AML-193 (cell line): ENCODE data around the gene UNC93B1.
"Not testable (repeated sequence)": the region's sequence is repeated elsewhere in the genome, so short reads cannot be mapped to it uniquely, and the experiment has no call there.

Experiments
- DNase-seq, 2 experiments: peaks; one replicate each; lab custom pipeline; 2025; lab: John Stamatoyannopoulos, UW

The UNC93B1 gene

DNA sequence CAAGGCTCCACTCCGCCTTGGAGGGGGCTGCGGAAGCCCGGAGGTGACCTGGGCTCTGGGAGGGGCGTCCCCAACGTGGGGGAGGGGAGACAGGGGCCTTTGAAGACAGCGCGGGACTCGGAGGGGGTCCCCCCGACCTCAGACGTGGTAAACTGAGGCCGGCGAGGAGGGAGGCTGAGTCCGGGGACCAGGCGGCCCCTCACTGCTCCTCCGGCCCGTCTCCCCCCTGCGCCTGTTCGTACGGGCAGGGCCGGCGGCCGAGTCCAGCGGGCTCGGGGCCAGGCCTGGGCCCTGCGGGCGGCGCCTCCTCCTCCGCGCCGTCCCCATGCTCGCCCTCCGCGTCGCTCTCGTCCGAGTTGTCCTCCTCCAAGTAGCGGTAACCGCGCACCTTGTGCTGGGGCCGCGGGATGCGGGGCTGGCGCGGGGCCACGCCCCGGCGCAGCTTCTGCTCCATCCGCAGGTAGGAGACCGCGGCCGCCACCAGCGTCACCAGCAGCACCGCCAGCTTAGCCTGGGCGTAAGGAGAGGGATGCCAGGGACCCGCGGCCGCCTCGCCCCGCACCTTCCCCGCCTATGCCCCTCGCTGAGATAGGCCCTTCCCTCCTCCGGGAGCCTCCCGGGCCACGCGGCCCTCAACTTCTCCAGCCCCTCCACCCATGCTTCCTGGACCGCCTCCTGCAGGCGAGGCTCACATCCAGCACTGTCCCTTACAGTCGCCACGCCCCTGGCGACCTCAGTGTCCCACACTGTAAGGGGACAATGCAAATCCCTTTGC is 12.4 kb downstream of the UNC93B1 start:
- not testable (repeated sequence) for DNase-seq

DNA sequence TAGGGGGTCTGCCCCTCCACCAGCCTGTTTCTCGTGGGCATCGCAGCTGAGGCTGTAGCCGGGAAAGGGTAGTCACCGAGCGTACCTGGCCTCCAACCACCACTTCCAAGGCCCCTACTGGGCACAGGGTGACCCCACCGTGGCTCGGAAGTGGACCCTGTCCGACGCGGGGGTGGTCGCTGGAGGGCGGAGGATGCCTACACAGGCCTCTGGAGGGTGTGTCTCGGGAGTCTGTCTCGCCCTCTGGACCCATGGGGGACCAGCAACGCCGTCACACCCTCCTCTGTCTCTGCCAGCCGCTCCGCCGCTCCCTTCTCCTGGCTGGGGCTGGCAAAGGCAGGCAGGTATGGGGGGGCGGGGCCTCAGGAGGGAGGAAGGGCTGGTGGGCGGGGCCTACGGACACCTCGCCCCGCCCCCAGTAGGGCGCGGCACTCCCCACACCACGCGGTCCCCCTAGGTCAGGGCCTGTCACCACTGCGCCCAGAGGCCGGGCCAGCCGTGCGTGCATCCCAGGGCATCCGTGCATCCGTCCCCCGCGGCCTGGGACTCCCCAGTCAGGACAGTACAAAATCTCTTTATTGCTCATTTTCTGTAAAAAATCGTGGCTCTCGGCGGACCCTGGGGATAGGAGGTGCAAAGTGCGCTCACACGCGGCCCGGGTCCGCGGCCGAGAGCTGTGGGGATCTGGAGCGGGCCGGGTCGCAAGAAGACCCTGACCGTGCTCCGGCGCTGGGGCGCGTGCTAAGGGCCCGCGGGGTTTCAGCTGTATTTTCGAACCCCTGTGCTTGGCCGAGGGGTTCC is 13.2 kb downstream of the UNC93B1 start:
- not testable (repeated sequence) for DNase-seq

- DNase-seq, result not testable (repeated sequence)
These were observed 18.6 kb downstream of the UNC93B1 start for GRCh38 chr11:67985302-67985701.

DNA sequence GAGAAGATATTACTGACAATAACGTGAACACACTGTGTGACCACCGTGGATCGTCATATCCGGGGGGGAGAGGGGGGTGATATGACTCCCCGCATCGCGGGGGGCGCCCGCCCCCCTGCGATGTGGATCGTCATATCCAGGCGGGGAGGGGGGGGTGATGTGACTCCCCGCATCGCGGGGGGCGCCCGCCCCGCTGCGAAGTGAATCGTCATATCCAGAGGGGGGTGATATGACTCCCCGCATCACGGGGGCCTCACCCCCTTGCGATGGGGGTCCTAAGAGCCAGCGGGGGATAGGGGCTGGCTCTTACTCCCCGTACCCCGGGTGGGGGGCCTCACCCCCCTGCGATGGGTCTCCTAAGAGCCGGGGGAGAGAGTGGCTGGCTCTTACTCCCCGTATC is 19.9 kb downstream of the UNC93B1 start:
- no peak for DNase-seq

- DNase-seq, result not testable (repeated sequence)
These were observed 21.5 kb downstream of the UNC93B1 start for GRCh38 chr11:67982255-67982857.

- DNase-seq, result not testable (repeated sequence)
These were observed 22.7 kb downstream of the UNC93B1 start for GRCh38 chr11:67981226-67981625.

GRCh38 chr11:67978766-67979418 is 25.0 kb downstream of the UNC93B1 start:
- not testable (repeated sequence) for DNase-seq

GRCh38 chr11:67974746-67975145 is 29.2 kb downstream of the UNC93B1 start:
- DNase-seq, result not testable (repeated sequence)

GRCh38 chr11:67965830-67966348 is 38.0 kb downstream of the UNC93B1 start:
- not testable (repeated sequence) for DNase-seq

DNA sequence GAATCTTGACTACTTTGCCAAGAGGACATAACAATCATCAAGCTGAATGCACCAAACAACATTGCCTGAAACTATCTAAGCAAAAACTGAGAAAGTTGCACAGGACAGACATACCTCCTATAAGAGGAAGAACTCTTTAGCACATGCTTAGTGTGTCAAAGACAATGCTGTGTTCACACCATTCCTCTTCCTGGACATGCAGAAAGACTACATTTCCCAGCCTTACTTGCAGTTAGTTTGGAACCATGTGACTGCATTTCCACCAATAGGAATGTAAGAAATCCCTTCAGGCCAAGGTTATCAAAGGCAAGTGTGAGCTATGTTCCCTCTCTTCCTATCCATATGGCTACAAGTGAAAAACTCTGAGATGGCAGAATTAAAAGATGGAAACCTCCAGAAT is 39.2 kb downstream of the UNC93B1 start:
- DNase-seq, result not testable (repeated sequence)

DNA sequence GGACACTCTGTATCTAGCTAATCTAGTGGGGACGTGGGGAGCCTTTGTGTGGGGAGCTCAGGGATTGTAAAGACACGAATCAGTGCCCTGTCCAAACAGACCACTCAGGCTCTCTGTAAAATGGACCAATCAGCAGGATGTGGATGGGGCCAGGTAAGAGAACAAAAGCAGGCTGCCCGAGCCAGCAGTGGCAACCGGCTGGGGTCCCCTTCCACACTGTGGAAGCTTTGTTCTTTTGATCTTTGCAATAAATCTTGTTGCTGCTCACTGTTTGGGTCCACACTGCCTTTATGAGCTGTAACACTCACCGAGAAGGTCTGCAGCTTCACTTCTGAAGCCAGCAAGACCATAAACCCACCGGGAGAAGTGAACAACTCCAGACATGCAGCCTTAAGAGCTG is 40.0 kb downstream of the UNC93B1 start:
- not testable (repeated sequence) for DNase-seq

DNA sequence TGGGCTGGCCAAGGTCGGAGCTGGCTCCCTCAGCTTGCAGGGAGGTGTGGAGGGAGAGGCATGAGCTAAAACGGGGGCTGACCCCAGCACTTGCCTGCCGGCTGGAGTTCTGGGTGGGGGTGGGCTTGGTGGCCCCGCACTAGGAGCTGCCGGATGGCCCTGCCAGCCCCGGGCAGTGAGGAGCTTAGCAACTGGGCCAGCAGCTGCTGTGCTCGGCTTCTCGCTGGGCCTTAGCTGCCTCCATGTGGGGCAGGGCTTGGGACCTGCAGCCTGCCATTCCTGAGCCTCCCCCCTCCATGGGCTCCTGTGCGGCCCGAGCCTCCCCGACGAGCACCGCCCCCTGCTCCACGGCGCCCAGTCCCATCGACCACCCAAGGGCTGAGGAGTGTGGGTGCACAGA is 40.7 kb downstream of the UNC93B1 start:
- not testable (repeated sequence) for DNase-seq

DNA sequence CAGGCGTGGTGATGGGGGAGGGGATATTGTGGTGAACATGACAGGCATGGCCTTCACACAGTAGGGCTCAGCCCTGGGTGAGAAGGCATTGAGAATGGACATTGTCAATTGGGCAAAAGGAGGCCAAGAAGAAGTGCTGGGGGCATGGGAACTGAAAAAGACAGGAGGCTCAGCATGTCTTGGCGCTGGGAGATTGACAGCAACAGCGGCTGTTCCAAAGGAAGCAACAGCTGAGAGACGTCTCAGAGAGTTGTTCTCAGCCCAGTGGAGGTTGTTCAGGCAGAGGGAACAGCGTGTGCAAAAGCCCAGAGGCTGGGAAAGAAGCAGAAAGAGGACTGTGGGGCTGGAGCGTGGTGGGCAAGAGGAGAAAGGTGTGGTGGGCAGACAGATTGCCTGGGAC is 47.7 kb downstream of the UNC93B1 start:
- not testable (repeated sequence) for DNase-seq

GRCh38 chr11:67955461-67956007 is 48.4 kb downstream of the UNC93B1 start:
- DNase-seq, result peak; percentile 14 to 54

GRCh38 chr11:67954971-67955370 is 48.9 kb downstream of the UNC93B1 start:
- DNase-seq, result not testable (repeated sequence)

GRCh38 chr11:67954251-67954650 is 49.6 kb downstream of the UNC93B1 start:
- DNase-seq, result not testable (repeated sequence)

DNA sequence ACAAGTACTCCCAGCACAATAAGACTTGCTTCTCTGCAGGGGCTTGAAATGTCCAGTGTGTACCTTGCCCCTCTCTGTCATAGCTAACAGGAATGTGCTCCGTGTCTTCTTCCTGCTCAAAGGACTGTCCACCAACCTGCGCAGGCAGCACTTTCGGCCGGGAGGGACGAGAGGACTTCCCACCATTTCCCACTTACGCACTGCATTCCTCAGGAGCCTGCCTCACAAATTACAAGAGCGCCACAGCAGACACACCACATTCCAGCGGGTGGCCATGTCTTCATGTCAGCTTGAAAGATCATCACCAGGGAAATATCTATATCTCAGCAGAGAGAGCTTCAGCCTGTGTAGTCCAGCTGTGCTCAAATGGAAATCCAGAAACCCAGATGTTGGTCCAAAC is 53.2 kb downstream of the UNC93B1 start:
- DNase-seq, result not testable (repeated sequence)

- not testable (repeated sequence) for DNase-seq
These were observed 56.1 kb downstream of the UNC93B1 start for GRCh38 chr11:67947785-67948184.

DNA sequence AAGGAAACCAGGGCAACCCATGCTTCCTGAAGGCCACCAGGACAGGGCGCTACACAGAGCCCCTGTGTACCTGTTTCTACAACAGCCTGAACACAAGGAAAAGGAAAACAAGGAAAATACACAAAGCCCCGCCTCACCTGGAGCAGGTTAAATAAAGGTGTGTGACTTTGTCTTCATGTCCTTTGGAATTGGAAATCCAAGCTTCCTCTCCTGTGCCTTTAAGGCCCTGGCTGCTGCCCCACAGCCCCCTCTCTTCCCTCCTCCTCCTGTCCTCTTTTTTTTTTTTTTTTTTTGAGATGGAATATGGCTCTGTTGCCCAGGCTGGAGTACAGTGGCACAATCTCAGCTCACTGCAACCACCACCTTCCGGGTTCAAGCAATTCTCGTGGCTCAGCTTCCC is 57.5 kb downstream of the UNC93B1 start:
- DNase-seq, result not testable (repeated sequence)

GRCh38 chr11:67943406-67943805 is 60.5 kb downstream of the UNC93B1 start:
- DNase-seq, result not testable (repeated sequence)
